Lower leg skin (tissue), 3 donors: ENCODE results near the gene SGCA.

ENCODE experiments used
- POLR2A ChIP-seq, 2 donors: fragments of 450-650 bp; IDR thresholded peaks; one replicate each; pipeline ENCODE4 v1.6.1; 2016 to 2017; ENCODE audit warnings: antibody characterized with exemption in 2 of 2, mild to moderate bottlenecking in 1 of 2, moderate library complexity in 1 of 2
- TF ChIP-seq, protein P1 (sequence below), 3 donors: fragments of 450-650 bp; IDR thresholded peaks; one replicate each; pipeline ENCODE4 v1.5.1; 2016; ENCODE audit warnings: antibody characterized with exemption in 3 of 3, mild to moderate bottlenecking in 3 of 3, moderate library complexity in 2 of 3

DNA sequence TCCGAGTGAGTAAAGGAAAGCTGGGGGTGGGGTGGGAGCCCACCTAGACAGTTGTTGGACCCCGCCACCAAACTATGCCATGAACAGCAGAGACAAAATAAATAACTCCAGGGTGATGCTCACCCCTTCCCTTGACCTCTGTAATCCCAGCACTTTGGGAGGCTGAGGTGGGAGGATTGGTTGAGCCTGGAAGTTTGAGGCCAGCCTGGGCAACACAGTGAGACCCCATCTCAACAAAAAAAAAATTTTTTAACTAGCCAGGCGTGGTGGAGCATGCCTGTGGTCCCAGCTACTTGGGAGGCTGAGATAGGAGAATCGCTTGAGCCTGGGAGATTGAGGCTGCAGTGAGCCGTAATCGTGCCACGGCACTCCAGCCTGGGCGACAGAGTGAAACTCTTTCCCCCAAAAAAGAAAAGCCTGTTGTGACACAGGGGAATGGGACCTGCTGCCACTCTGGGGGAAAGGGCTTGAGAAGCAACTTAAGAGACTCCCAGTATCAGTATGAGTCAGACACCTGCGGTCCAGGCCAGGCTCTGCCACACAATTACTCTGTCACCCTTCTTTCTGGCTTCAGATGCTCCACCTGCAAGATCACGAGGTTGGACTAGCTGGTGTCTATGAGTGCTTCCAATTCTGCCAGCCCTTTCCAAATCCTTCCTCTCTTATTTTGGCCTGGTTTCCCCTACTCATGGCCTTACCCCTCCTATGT is 5.0 kb downstream of the SGCA start:
- TF ChIP-seq, protein P1, sequence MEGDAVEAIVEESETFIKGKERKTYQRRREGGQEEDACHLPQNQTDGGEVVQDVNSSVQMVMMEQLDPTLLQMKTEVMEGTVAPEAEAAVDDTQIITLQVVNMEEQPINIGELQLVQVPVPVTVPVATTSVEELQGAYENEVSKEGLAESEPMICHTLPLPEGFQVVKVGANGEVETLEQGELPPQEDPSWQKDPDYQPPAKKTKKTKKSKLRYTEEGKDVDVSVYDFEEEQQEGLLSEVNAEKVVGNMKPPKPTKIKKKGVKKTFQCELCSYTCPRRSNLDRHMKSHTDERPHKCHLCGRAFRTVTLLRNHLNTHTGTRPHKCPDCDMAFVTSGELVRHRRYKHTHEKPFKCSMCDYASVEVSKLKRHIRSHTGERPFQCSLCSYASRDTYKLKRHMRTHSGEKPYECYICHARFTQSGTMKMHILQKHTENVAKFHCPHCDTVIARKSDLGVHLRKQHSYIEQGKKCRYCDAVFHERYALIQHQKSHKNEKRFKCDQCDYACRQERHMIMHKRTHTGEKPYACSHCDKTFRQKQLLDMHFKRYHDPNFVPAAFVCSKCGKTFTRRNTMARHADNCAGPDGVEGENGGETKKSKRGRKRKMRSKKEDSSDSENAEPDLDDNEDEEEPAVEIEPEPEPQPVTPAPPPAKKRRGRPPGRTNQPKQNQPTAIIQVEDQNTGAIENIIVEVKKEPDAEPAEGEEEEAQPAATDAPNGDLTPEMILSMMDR (IDR thresholded peaks at IDR 0.05), result no peak
- no peak for TF ChIP-seq POLR2A (IDR thresholded peaks at IDR 0.05)
